ENCODE results near the gene KRAS.
A peak's percentile ranks its signal among the peaks of the same experiment; 100 is the strongest.

GRCh38 chr12:25195056-25195971 lies 55.4 kb downstream of the KRAS start, which contains the start of the genes DNAI7 and ETFRF1:
- TF ChIP-seq, protein P1, sequence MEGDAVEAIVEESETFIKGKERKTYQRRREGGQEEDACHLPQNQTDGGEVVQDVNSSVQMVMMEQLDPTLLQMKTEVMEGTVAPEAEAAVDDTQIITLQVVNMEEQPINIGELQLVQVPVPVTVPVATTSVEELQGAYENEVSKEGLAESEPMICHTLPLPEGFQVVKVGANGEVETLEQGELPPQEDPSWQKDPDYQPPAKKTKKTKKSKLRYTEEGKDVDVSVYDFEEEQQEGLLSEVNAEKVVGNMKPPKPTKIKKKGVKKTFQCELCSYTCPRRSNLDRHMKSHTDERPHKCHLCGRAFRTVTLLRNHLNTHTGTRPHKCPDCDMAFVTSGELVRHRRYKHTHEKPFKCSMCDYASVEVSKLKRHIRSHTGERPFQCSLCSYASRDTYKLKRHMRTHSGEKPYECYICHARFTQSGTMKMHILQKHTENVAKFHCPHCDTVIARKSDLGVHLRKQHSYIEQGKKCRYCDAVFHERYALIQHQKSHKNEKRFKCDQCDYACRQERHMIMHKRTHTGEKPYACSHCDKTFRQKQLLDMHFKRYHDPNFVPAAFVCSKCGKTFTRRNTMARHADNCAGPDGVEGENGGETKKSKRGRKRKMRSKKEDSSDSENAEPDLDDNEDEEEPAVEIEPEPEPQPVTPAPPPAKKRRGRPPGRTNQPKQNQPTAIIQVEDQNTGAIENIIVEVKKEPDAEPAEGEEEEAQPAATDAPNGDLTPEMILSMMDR (conservative IDR thresholded peaks at IDR 0.05; ENCODE audit: low read length) = 0 out of 2 replicates have a peak, but pooled peaks have one; percentile 19
- TF ChIP-seq EZH2phosphoT487 (IDR thresholded peaks at IDR 0.05; ENCODE audit: borderline replicate concordance, low read depth, low read length) = no peak

Measured in OCI-LY7 (cell line).